Fibroblast of lung (primary cell): ENCODE measurements around the gene FHIT. TPM values are rescaled to one million over a fixed set of nuclear protein-coding genes. Genes with fewer than 3 reads are reported as not detected.

Experiments used
- DNase-seq, 2 donors: peaks; one replicate each; pipeline versions ENCODE4 v3.0.0 to v3.0.0-alpha.2; 2010; ENCODE audit warnings: low read depth in 2 of 2
- H2AFZ ChIP-seq: 2 replicates; pipeline ENCODE4 v1.5.1; 2012; ENCODE audit warnings: low read length, control low read depth, inconsistent platforms
- H3K27ac ChIP-seq: 2 replicates; pipeline ENCODE4 v1.5.1; 2011; ENCODE audit warnings: low read length, control low read depth; ENCODE audit not compliant: insufficient read depth
- H3K27me3 ChIP-seq: 2 replicates; pipeline ENCODE4 v1.5.1; 2011; ENCODE audit warnings: mild to moderate bottlenecking, low read length; ENCODE audit not compliant: control insufficient read depth, insufficient read depth
- H3K36me3 ChIP-seq: 2 replicates; pipeline ENCODE4 v1.5.1; 2011; ENCODE audit warnings: low read length; ENCODE audit not compliant: control insufficient read depth, insufficient read depth
- H3K4me1 ChIP-seq: 2 replicates; pipeline ENCODE4 v1.5.1; 2011; ENCODE audit warnings: low read length; ENCODE audit not compliant: control insufficient read depth, insufficient read depth; ENCODE audit errors: extremely low read depth
- H3K4me2 ChIP-seq: 2 replicates; pipeline ENCODE4 v1.5.1; 2011; ENCODE audit warnings: low read length, control low read depth; ENCODE audit not compliant: insufficient read depth; ENCODE audit errors: extremely low read depth
- H3K4me3 ChIP-seq, 4 experiments: fragments of 200-600 bp in 1 of 4; sonication (generic) in 1 of 4; replicated peaks in 1 of 4; 2 replicates each; pipeline ENCODE4 v1.5.1; 2011 to 2016; ENCODE audit warnings: low read length in 4 of 4, low read depth in 3 of 4, mild to moderate bottlenecking in 3 of 4, control low read depth in 2 of 4, inconsistent platforms in 1 of 4, mixed read lengths in 1 of 4; ENCODE audit not compliant: insufficient read depth in 1 of 4; ENCODE audit errors: control extremely low read depth in 1 of 4
- H3K79me2 ChIP-seq: 2 replicates; pipeline ENCODE4 v1.5.1; 2012; ENCODE audit warnings: mild to moderate bottlenecking, low read length, inconsistent platforms; ENCODE audit not compliant: control insufficient read depth, insufficient read depth
- H3K9ac ChIP-seq: 2 replicates; pipeline ENCODE4 v1.5.1; 2011; ENCODE audit warnings: mild to moderate bottlenecking, low read length, control low read depth; ENCODE audit not compliant: insufficient read depth
- H3K9me3 ChIP-seq: 2 replicates; pipeline ENCODE4 v1.5.1; 2012; ENCODE audit warnings: low read depth, low read length; ENCODE audit not compliant: control insufficient read depth, insufficient read depth
- H4K20me1 ChIP-seq: 2 replicates; pipeline ENCODE4 v1.5.1; 2011; ENCODE audit warnings: low read length; ENCODE audit not compliant: control insufficient read depth, insufficient read depth; ENCODE audit errors: extremely low read depth
- EZH2 ChIP-seq: IDR thresholded peaks from 2 replicates; pipeline ENCODE4 v1.5.1; 2012; ENCODE audit warnings: low read length, control low read depth, mild to moderate bottlenecking; ENCODE audit errors: missing control alignments
- polyA plus RNA-seq, 2 donors: library from polyadenylated mRNA; depleted of rRNA in 1 of 2; stranded (reverse) in 1 of 2; unstranded in 1 of 2; fragments of >200 nt; gene quantifications; 2 replicates each; pipeline ENCODE4 v1.2.1, GENCODE V29; 2011 to 2012; ENCODE audit warnings: missing spikeins in 1 of 2
- total RNA-seq: library from RNA; depleted of rRNA; stranded (reverse); fragments of >200 nt; gene quantifications from 2 replicates; pipeline ENCODE4 v1.2.1, GENCODE V29; 2014
- TF ChIP-seq, protein P1 (sequence below), 2 donors: IDR thresholded peaks in 1 of 2; conservative IDR thresholded peaks in 1 of 2; 1 replicate in 1 of 2; 2 replicates in 1 of 2; pipeline ENCODE4 v1.5.1; 2011 to 2012; ENCODE audit warnings: low read length in 2 of 2, control low read depth in 1 of 2, inconsistent platforms in 1 of 2, low read depth in 1 of 2, mild to moderate bottlenecking in 1 of 2

FHIT gene
- total and polyA plus RNA-seq, 2 donors (not counting 1 experiment from before 2014, with no cell fraction given), result 0.79 to 2.1 TPM

DNA sequence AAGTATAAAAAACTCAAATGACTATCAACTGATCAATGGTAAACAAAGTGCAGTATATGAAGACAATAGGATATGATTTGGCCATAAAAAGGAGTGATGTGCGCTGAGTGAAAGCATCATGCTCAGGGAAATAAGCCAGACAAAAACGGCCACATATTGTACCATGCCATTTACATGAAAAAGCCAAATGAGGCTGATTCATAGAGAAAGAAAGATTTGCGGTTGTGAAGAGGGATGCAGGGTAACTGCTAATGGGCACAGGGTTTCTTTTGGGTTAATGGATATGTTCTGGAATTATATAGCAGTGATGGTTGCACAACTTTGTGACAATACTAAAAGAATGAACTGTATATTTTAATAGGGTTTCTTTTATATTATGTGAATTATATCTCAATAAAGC, 1324.2 kb downstream of the FHIT start:
- Histone ChIP-seq H3K79me2 (no peaks in the 10 kb centered on the region), H3K36me3 (no peaks in the 10 kb centered on the region), H4K20me1 (no peaks in the 10 kb centered on the region), H3K4me3 (no peak overlapping the region), H3K9ac (no peak overlapping the region), H3K9me3 (no peaks in the 10 kb centered on the region), H3K4me1 (no peaks in the 10 kb centered on the region), H3K4me2 (no peak overlapping the region), H2AFZ (no peak overlapping the region), H3K27ac (no peak overlapping the region), H3K27me3 (no peaks in the 10 kb centered on the region)
- TF ChIP-seq, protein P1, sequence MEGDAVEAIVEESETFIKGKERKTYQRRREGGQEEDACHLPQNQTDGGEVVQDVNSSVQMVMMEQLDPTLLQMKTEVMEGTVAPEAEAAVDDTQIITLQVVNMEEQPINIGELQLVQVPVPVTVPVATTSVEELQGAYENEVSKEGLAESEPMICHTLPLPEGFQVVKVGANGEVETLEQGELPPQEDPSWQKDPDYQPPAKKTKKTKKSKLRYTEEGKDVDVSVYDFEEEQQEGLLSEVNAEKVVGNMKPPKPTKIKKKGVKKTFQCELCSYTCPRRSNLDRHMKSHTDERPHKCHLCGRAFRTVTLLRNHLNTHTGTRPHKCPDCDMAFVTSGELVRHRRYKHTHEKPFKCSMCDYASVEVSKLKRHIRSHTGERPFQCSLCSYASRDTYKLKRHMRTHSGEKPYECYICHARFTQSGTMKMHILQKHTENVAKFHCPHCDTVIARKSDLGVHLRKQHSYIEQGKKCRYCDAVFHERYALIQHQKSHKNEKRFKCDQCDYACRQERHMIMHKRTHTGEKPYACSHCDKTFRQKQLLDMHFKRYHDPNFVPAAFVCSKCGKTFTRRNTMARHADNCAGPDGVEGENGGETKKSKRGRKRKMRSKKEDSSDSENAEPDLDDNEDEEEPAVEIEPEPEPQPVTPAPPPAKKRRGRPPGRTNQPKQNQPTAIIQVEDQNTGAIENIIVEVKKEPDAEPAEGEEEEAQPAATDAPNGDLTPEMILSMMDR (conservative IDR thresholded peaks at IDR 0.05 in 1 of 2, IDR thresholded peaks at IDR 0.05 in 1 of 2; ENCODE audit: low read depth in 1 of 2, low read length in 2 of 2), result no peak
- TF ChIP-seq EZH2, result no peak
- no peak for DNase-seq

DNA sequence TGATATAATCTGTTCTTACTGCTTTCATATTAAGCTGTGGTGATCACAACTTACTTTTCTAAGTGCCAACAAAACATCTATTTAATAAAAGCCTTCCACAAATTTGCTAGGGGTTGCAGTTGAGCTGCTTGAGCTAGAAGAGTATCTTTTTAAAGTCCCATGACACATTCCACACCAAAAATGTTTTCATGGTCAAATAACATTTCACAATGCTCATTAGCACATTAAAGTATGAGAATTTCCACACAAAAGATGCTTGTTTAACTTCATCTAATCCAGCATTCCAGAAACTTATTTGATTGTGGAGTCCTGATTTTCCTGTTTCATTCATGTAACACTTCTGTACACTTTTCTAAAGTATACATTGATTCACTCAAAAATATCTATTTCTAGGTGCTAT, 1325.3 kb downstream of the FHIT start:
- H3K27me3 ChIP-seq, result no peaks in the 10 kb centered on the region
- H3K79me2 ChIP-seq, result no peaks in the 10 kb centered on the region
- H3K4me2 ChIP-seq, result no peak overlapping the region
- no peaks in the 10 kb centered on the region for H4K20me1 ChIP-seq
- no peaks in the 10 kb centered on the region for H3K9me3 ChIP-seq
- no peaks in the 10 kb centered on the region for H3K4me1 ChIP-seq
- no peak overlapping the region for H3K27ac ChIP-seq
- no peak overlapping the region for H3K4me3 ChIP-seq
- H2AFZ ChIP-seq, result no peak overlapping the region
- H3K9ac ChIP-seq, result no peak overlapping the region
- no peaks in the 10 kb centered on the region for H3K36me3 ChIP-seq
- no peak for DNase-seq
- TF ChIP-seq, protein P1 (conservative IDR thresholded peaks at IDR 0.05 in 1 of 2, IDR thresholded peaks at IDR 0.05 in 1 of 2; ENCODE audit: low read depth in 1 of 2, low read length in 2 of 2), result no peak
- no peak for TF ChIP-seq EZH2

DNA sequence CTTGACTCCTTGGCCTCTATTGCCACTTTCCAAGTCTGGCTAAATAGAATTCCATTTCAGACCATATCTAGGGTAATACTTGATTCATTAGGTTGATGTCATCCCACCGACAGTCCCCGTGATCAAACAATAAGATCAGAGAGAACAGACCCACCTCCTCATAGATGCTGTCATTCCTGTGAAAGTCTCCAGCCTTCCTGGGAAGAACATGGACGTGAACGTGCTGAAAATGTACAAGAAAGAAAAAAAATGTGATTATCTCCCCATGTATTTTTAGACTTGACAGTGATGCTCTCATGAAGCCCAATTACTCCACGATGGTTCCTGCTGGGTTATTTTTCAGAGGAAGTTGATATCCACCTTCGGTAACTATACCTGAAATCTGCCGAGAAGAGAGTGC, 1329.1 kb downstream of the FHIT start:
- DNase-seq, result no peak
- H3K79me2 ChIP-seq, result no peaks in the 10 kb centered on the region
- H3K4me2 ChIP-seq, result no peak overlapping the region
- no peak overlapping the region for H3K9ac ChIP-seq
- H3K36me3 ChIP-seq, result no peaks in the 10 kb centered on the region
- H3K4me3 ChIP-seq, result no peak overlapping the region
- H3K27me3 ChIP-seq, result no peaks in the 10 kb centered on the region
- TF ChIP-seq, protein P1 (conservative IDR thresholded peaks at IDR 0.05 in 1 of 2, IDR thresholded peaks at IDR 0.05 in 1 of 2; ENCODE audit: low read depth in 1 of 2, low read length in 2 of 2), result no peak
- TF ChIP-seq EZH2, result no peak
- H2AFZ ChIP-seq, result no peak overlapping the region
- H3K4me1 ChIP-seq, result no peaks in the 10 kb centered on the region
- no peaks in the 10 kb centered on the region for H3K9me3 ChIP-seq
- no peaks in the 10 kb centered on the region for H4K20me1 ChIP-seq
- no peak overlapping the region for H3K27ac ChIP-seq
